Spleen (tissue), 7 donors: ENCODE measurements around the gene CCDC171.

Experiments
- CTCF ChIP-seq, 11 experiments: fragments of 200-600 bp in 7 of 11; fragments of 450-650 bp in 4 of 11; sonication (generic) in 4 of 11; IDR thresholded peaks in 8 of 11; conservative IDR thresholded peaks in 3 of 11; 1 replicate in 7 of 11; 2 replicates in 4 of 11; pipeline versions ENCODE4 v1.4.0 to v1.8.0; 2016 to 2021; ENCODE audit warnings: antibody characterized with exemption in 11 of 11, inconsistent platforms in 4 of 11, mild to moderate bottlenecking in 1 of 11
- POLR2A ChIP-seq, 3 donors: fragments of 450-650 bp; IDR thresholded peaks; one replicate each; pipeline ENCODE4 v1.5.1; 2017; ENCODE audit warnings: antibody characterized with exemption in 3 of 3, mild to moderate bottlenecking in 1 of 3
- donor health status: DM: no; HTN: no; CAD: no; lungs with moderate emphysema.
- donor health status: DM: no; HTN: no; CAD: no.
- donor health status: DM: no; HTN: no; CAD: no.

GRCh38 chr9:15873573-15874177 is 320.8 kb downstream of the CCDC171 start:
- peak in 10 of 11 experiments; percentile 10 to 50 (median 42) for TF ChIP-seq CTCF (IDR thresholded peaks at IDR 0.05 in 8 of 11, conservative IDR thresholded peaks at IDR 0.05 in 3 of 11)
- no peak for TF ChIP-seq POLR2A (IDR thresholded peaks at IDR 0.05)
